Thyroid gland (tissue), 4 donors: Measurements from ENCODE around the gene AP1S3. TPM values are rescaled to one million over a fixed set of nuclear protein-coding genes. Genes with fewer than 3 reads are reported as not detected.
A peak's percentile ranks its signal among the peaks of the same experiment; 100 is the strongest.
"Not testable (repeated sequence)": the region's sequence is repeated elsewhere in the genome, so short reads cannot be mapped to it uniquely, and the experiment has no call there.

Experiments
- DNase-seq, 2 donors: peaks; one replicate each; pipeline ENCODE4 v3.0.0-alpha.2; 2019
- H3K27ac ChIP-seq, 3 donors: fragments of 200-600 bp; sonication (generic); 1 replicate in 2 of 3; 2 replicates in 1 of 3; pipeline ENCODE4 v1.5.1; 2016 to 2019; ENCODE audit warnings: mild to moderate bottlenecking in 1 of 3, moderate library complexity in 1 of 3
- H3K27me3 ChIP-seq: fragments of 200-600 bp; sonication (generic); one replicate; pipeline ENCODE4 v1.5.1; 2019
- H3K36me3 ChIP-seq, 2 donors: fragments of 200-600 bp; sonication (generic); one replicate each; pipeline ENCODE4 v1.5.1; 2016 to 2019
- H3K4me1 ChIP-seq, 2 donors: fragments of 200-600 bp; sonication (generic); one replicate each; pipeline ENCODE4 v1.5.1; 2017 to 2019
- H3K4me3 ChIP-seq, 3 donors: fragments of 200-600 bp; sonication (generic); replicated peaks in 1 of 3; 1 replicate in 2 of 3; 2 replicates in 1 of 3; pipeline ENCODE4 v1.5.1; 2016; ENCODE audit warnings: mild to moderate bottlenecking in 1 of 3
- H3K9me3 ChIP-seq: fragments of 200-600 bp; sonication (generic); one replicate; pipeline ENCODE4 v1.5.1; 2017
- POLR2A ChIP-seq, 2 donors: fragments of 450-650 bp; IDR thresholded peaks; one replicate each; pipeline ENCODE4 v1.6.1; 2017; ENCODE audit warnings: antibody characterized with exemption in 2 of 2, mild to moderate bottlenecking in 2 of 2, moderate library complexity in 1 of 2
- WGBS, 2 donors: methylation state at CpG; one replicate each; pipeline ENCODE4 v1.1.5; 2017; 5-methylcytosine and 5-hydroxymethylcytosine counted together
- intact Hi-C: fragments of 100-400 bp; cut with DNase I; formaldehyde crosslinking; loops from one replicate; pipeline ENCODE4 v1.15.1; 2023
- total RNA-seq, 4 donors: library from RNA; depleted of rRNA; stranded (reverse); fragments of >200 nt; gene quantifications; one replicate each; pipeline ENCODE4 v1.2.3, GENCODE V29; 2016
- TF ChIP-seq, protein P1 (sequence below), 6 experiments: fragments of 200-600 bp in 3 of 6; fragments of 450-650 bp in 3 of 6; sonication (generic) in 3 of 6; IDR thresholded peaks; one replicate each; pipeline ENCODE4 v1.5.1; 2016 to 2019; ENCODE audit warnings: antibody characterized with exemption in 6 of 6, mild to moderate bottlenecking in 2 of 6, inconsistent platforms in 1 of 6, moderate library complexity in 1 of 6

The AP1S3 gene
- total RNA-seq, 4 donors from 2014 or later = 37.5 to 92.6 (median 44.8) TPM

GRCh38 chr2:223765221-223765785 is 72.1 kb downstream of the AP1S3 start:
- WGBS, 2 donors = 62 to 68% methylated on average over 6 of the region's 6 CpGs
- Histone ChIP-seq H3K27me3 (no peaks in the 10 kb centered on the region), H3K4me1 (peaks cover 48 to 60% of the 10 kb centered on the region in 2 donors), H3K27ac (peak overlapping the region; percentile 93 to 99 (median 94)), H3K36me3 (no peaks in the 10 kb centered on the region), H3K4me3 (no peak overlapping the region), H3K9me3 (no peaks in the 10 kb centered on the region)
- no peak for DNase-seq
- intact Hi-C loops = no loop called here
- TF ChIP-seq, protein P1, sequence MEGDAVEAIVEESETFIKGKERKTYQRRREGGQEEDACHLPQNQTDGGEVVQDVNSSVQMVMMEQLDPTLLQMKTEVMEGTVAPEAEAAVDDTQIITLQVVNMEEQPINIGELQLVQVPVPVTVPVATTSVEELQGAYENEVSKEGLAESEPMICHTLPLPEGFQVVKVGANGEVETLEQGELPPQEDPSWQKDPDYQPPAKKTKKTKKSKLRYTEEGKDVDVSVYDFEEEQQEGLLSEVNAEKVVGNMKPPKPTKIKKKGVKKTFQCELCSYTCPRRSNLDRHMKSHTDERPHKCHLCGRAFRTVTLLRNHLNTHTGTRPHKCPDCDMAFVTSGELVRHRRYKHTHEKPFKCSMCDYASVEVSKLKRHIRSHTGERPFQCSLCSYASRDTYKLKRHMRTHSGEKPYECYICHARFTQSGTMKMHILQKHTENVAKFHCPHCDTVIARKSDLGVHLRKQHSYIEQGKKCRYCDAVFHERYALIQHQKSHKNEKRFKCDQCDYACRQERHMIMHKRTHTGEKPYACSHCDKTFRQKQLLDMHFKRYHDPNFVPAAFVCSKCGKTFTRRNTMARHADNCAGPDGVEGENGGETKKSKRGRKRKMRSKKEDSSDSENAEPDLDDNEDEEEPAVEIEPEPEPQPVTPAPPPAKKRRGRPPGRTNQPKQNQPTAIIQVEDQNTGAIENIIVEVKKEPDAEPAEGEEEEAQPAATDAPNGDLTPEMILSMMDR (IDR thresholded peaks at IDR 0.05) = no peak
- TF ChIP-seq POLR2A (IDR thresholded peaks at IDR 0.05) = no peak

- no peak for DNase-seq
- H3K9me3 ChIP-seq = no peaks in the 10 kb centered on the region
- no peaks in the 10 kb centered on the region for H3K27me3 ChIP-seq
- intact Hi-C loops = no loop called here
- WGBS, 2 donors = 80 to 87% methylated on average over 1 of the region's 1 CpG
- H3K4me1 ChIP-seq = peaks cover 52 to 65% of the 10 kb centered on the region in 2 donors
- TF ChIP-seq, protein P1 (IDR thresholded peaks at IDR 0.05) = no peak
- no peak for TF ChIP-seq POLR2A (IDR thresholded peaks at IDR 0.05)
- peak overlapping the region; percentile 93 to 99 (median 94) for H3K27ac ChIP-seq
- H3K4me3 ChIP-seq = no peak overlapping the region
- no peaks in the 10 kb centered on the region for H3K36me3 ChIP-seq
Observed at GRCh38 chr2:223764796-223765195, 72.6 kb downstream of the AP1S3 start.

DNA sequence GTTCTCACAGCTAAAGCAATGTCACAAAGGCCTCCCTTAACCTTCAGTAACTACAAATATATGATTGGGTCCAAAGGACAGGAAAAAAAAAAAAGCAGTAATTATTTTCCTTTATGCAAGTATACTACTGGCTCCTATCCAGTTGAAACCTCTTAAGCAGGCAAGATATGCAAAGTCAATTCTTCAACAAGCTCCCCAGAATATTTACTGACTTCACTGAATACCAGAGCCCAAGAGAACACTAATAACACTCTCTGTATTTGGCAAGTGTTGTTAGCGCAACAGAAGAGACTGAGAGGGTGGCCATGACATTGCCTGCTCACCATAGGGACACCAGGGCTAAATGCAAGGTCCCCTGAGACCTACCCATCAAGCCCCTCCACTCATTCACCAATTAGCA is 74.5 kb downstream of the AP1S3 start:
- peak; percentile 62 to 69 for DNase-seq
- no peak overlapping the region for H3K4me3 ChIP-seq
- H3K4me1 ChIP-seq = peaks cover 63 to 74% of the 10 kb centered on the region in 2 donors
- intact Hi-C loops = no loop called here
- H3K27me3 ChIP-seq = no peaks in the 10 kb centered on the region
- H3K9me3 ChIP-seq = no peaks in the 10 kb centered on the region
- TF ChIP-seq POLR2A (IDR thresholded peaks at IDR 0.05) = peak in 1 of 2 donors; percentile 35
- TF ChIP-seq, protein P1 (IDR thresholded peaks at IDR 0.05) = peak in 1 of 6 experiments; percentile 17
- H3K27ac ChIP-seq = peak overlapping the region; percentile 93 to 99 (median 94)
- no peaks in the 10 kb centered on the region for H3K36me3 ChIP-seq
- 26 to 42% methylated on average over 1 of the region's 1 CpG for WGBS, 2 donors

- H3K9me3 ChIP-seq, DNase-seq, H3K36me3 ChIP-seq, H3K27me3 ChIP-seq, H3K4me3 ChIP-seq, intact Hi-C loops: not testable (repeated sequence)
- WGBS, 2 donors = 89 to 96% methylated on average over 7 of the region's 7 CpGs
- Histone ChIP-seq H3K4me1 (peaks cover 63 to 72% of the 10 kb centered on the region in 2 donors), H3K27ac (peak overlapping the region; percentile 93 to 99 (median 94))
Observed at GRCh38 chr2:223761746-223762145, 75.6 kb downstream of the AP1S3 start.

DNA sequence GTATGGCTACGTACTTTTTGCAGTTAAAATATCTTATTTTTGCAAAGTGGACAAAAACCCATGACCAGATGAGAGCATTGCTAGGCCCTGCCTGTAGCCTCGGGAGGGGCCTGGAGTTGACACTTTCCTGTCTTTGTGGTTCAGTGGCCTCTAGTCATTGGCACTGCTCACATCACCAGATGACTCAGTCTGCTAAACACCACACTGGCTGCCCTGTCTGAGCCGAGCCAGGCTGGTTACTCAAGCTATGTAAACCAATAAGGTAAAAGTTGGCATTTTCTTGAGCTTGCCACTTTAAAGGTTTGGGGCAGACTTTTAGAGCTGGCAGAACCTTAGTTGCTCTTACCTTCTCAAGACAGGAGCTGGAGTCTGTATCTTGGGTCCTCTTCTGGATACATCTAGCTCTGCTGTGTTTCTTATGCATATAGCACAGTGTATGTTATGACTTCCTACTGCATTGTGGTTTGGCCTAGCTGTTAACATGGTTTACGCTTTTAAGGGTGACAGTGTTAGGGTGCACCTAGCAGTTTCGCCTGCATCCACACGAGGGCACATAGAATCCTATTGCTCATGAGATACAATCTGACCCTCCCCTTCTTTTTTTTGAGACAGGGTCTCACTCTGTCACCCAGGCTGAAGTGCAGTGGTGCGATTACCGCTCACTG is 76.4 kb downstream of the AP1S3 start:
- intact Hi-C loops = no loop called here
- peaks cover 61 to 71% of the 10 kb centered on the region in 2 donors for H3K4me1 ChIP-seq
- peak overlapping the region; percentile 93 to 99 (median 94) for H3K27ac ChIP-seq
- peak; percentile 90 to 92 for DNase-seq
- H3K4me3 ChIP-seq = no peak overlapping the region
- 64% methylated on average over 8 of the region's 8 CpGs for WGBS, 2 donors
- peak in 1 of 2 donors; percentile 74 for TF ChIP-seq POLR2A (IDR thresholded peaks at IDR 0.05)
- TF ChIP-seq, protein P1 (IDR thresholded peaks at IDR 0.05) = peak in 2 of 6 experiments; percentile 5 to 16
- H3K36me3 ChIP-seq = no peaks in the 10 kb centered on the region
- no peaks in the 10 kb centered on the region for H3K9me3 ChIP-seq
- no peaks in the 10 kb centered on the region for H3K27me3 ChIP-seq
